ENCODE results near the gene FAM131A. TPM values are rescaled to one million over a fixed set of nuclear protein-coding genes. Genes with fewer than 3 reads are reported as not detected.

FAM131A gene
- total RNA-seq, 4 donors from 2014 or later = 13.2 to 42.6 (median 36.8) TPM

GRCh38 chr3:184347321-184348056, 10.1 kb downstream of the FAM131A start:
- no peaks in the 10 kb centered on the region for H3K27me3 ChIP-seq
- intact Hi-C loops (cut with DNase I; ENCODE audit: low total_unique reads) = no loop called here
- no peak overlapping the region for H3K4me3 ChIP-seq
- TF ChIP-seq, protein P1, sequence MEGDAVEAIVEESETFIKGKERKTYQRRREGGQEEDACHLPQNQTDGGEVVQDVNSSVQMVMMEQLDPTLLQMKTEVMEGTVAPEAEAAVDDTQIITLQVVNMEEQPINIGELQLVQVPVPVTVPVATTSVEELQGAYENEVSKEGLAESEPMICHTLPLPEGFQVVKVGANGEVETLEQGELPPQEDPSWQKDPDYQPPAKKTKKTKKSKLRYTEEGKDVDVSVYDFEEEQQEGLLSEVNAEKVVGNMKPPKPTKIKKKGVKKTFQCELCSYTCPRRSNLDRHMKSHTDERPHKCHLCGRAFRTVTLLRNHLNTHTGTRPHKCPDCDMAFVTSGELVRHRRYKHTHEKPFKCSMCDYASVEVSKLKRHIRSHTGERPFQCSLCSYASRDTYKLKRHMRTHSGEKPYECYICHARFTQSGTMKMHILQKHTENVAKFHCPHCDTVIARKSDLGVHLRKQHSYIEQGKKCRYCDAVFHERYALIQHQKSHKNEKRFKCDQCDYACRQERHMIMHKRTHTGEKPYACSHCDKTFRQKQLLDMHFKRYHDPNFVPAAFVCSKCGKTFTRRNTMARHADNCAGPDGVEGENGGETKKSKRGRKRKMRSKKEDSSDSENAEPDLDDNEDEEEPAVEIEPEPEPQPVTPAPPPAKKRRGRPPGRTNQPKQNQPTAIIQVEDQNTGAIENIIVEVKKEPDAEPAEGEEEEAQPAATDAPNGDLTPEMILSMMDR (IDR thresholded peaks at IDR 0.05) = no peak
- TF ChIP-seq POLR2A (IDR thresholded peaks at IDR 0.05) = no peak
- H3K9me3 ChIP-seq = no peaks in the 10 kb centered on the region
- DNase-seq = no peak
- no peaks in the 10 kb centered on the region for H3K36me3 ChIP-seq
- peaks cover 0 to 10% of the 10 kb centered on the region in 2 donors for H3K4me1 ChIP-seq
- no peak overlapping the region for H3K27ac ChIP-seq

- Histone ChIP-seq H3K4me1 (peaks cover 0 to 10% of the 10 kb centered on the region in 2 donors), H3K27ac (no peak overlapping the region), H3K9me3 (no peaks in the 10 kb centered on the region), H3K4me3 (no peak overlapping the region), H3K36me3 (no peaks in the 10 kb centered on the region), H3K27me3 (no peaks in the 10 kb centered on the region)
- intact Hi-C loops (cut with DNase I; ENCODE audit: low total_unique reads) = no loop called here
- TF ChIP-seq POLR2A (IDR thresholded peaks at IDR 0.05) = no peak
- TF ChIP-seq, protein P1 (IDR thresholded peaks at IDR 0.05) = no peak
- DNase-seq = no peak
These were observed 10.6 kb downstream of the FAM131A start for GRCh38 chr3:184348057-184348382.

DNA sequence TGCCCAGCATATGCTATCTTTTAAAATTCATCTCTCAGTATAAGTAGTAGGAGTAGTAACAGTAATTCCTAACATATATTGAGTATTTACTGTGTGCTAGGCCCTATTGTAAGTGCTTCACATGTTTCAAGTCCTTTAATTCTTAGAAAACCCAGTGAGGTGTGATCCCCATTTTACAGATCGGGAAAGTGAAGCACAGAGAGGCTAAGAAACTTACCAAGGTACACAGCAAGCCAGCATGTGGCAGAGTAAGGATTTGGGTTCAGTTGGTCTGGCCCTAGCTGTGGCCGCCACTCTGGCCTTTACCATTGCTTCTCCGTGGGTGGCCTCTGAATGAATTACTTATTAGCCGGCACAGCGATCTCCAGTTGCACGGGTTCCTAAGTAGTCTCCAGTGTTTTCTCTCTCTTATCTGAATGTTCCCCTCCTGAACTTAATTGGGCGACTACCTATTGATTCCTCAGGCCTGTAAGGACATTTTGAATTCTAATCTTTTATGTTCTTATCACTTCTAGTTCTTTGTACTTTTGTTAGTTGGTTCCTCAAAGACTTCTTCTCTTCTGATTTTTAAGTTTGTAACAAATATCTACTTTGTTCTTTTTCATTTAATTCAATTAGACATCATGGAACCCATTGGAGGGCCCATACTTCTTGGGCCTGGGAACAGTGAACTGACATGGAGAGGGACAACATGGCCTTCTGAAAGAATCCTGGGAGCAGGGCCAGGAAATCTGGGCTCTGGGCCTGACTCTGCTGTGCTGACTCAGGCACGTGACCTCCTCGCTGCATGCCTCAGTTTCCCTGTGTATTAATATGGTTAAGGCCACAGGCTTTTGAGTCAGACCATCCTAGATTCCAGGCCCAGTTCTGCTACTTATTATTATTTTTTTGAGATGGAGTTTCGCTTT, 12.4 kb downstream of the FAM131A start:
- TF ChIP-seq, protein P1 (IDR thresholded peaks at IDR 0.05) = no peak
- no peak for TF ChIP-seq POLR2A (IDR thresholded peaks at IDR 0.05)
- no peaks in the 10 kb centered on the region for H3K36me3 ChIP-seq
- DNase-seq = no peak
- no peaks in the 10 kb centered on the region for H3K9me3 ChIP-seq
- intact Hi-C loops (cut with DNase I; ENCODE audit: low total_unique reads) = loop anchor here (5.0 kb wide), 1 partner anchor 48 kb away; no protein-coding TSS in a partner anchor
- H3K4me3 ChIP-seq = no peak overlapping the region
- H3K4me1 ChIP-seq = peaks cover 0 to 10% of the 10 kb centered on the region in 2 donors
- no peaks in the 10 kb centered on the region for H3K27me3 ChIP-seq
- H3K27ac ChIP-seq = no peak overlapping the region

DNA sequence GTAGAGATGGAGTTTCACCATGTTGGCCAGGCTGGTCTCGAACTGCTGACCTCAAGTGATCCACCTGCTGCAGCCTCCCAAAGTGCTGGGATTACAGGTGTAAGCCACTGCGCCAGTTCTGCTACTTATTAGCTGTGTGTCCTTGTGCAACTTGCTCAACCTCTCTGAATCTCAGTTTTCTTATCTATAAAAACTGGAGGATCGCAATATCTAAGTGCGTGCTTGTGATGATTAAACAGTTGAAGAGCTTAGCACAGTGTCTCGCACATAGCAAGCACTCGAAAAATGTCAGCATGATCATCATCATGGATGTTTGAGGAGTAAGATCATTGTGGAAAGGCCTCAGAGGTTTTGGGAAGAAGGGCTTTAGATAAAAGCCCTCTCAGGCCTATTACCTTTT, 13.2 kb downstream of the FAM131A start:
- no peak for DNase-seq
- Histone ChIP-seq H3K27ac (no peak overlapping the region), H3K4me1 (peaks cover 0 to 10% of the 10 kb centered on the region in 2 donors), H3K36me3 (no peaks in the 10 kb centered on the region), H3K27me3 (no peaks in the 10 kb centered on the region), H3K4me3 (no peak overlapping the region), H3K9me3 (no peaks in the 10 kb centered on the region)
- no peak for TF ChIP-seq POLR2A (IDR thresholded peaks at IDR 0.05)
- TF ChIP-seq, protein P1 (IDR thresholded peaks at IDR 0.05) = no peak
- intact Hi-C loops (cut with DNase I; ENCODE audit: low total_unique reads) = loop anchor here (5.0 kb wide), 1 partner anchor 48 kb away; no protein-coding TSS in a partner anchor
